Kidney (tissue), 14 donors: ENCODE measurements around the gene SMCR8. TPM values are rescaled to one million over a fixed set of nuclear protein-coding genes. Genes with fewer than 3 reads are reported as not detected.

Experiments
- DNase-seq, 5 donors: peaks; one replicate each; pipeline ENCODE4 v3.0.0-alpha.2; 2013 to 2020
- FAIRE-seq: peaks from 2 replicates; lab custom pipeline; 2012; peaks lifted over from hg19 to GRCh38; lab: Jason Lieb, UNC
- H3K27ac ChIP-seq, 2 donors: one replicate each; pipeline ENCODE4 v1.7.0; 2013; ENCODE audit warnings: low read depth in 2 of 2, low read length in 2 of 2, inconsistent platforms in 1 of 2
- H3K27me3 ChIP-seq: one replicate; pipeline ENCODE4 v1.7.1; 2013; ENCODE audit warnings: low read length, inconsistent platforms; ENCODE audit not compliant: control insufficient read depth, insufficient read depth
- H3K36me3 ChIP-seq, 3 donors: one replicate each; pipeline versions ENCODE4 v1.7.0 to v1.7.1; 2013; ENCODE audit warnings: low read length in 3 of 3, control low read depth in 1 of 3, inconsistent platforms in 1 of 3; ENCODE audit not compliant: insufficient read depth in 3 of 3, control insufficient read depth in 2 of 3
- H3K4me1 ChIP-seq, 3 donors: one replicate each; pipeline versions ENCODE4 v1.7.0 to v1.7.1; 2013; ENCODE audit warnings: low read length in 3 of 3, inconsistent platforms in 1 of 3, low read depth in 1 of 3; ENCODE audit not compliant: control insufficient read depth in 2 of 3, insufficient read depth in 2 of 3
- H3K4me3 ChIP-seq, 3 donors: one replicate each; pipeline versions ENCODE4 v1.7.0 to v1.8.1; 2013; ENCODE audit warnings: low read length in 3 of 3, control low read depth in 1 of 3, inconsistent platforms in 1 of 3
- H3K9ac ChIP-seq, 3 donors: one replicate each; pipeline versions ENCODE4 v1.7.0 to v1.7.1; 2013; ENCODE audit warnings: low read length in 3 of 3, control low read depth in 1 of 3, inconsistent platforms in 1 of 3
- H3K9me3 ChIP-seq, 3 donors: one replicate each; pipeline versions ENCODE4 v1.7.0 to v1.7.1; 2013; ENCODE audit warnings: low read length in 3 of 3, control low read depth in 1 of 3, inconsistent platforms in 1 of 3; ENCODE audit not compliant: control insufficient read depth in 2 of 3, insufficient read depth in 1 of 3
- CTCF ChIP-seq: IDR thresholded peaks from 3 replicates; pipeline ENCODE4 v1.5.1; 2012; ENCODE audit warnings: mild to moderate bottlenecking, moderate library complexity, borderline replicate concordance; ENCODE audit not compliant: insufficient read depth; ENCODE audit errors: extremely low read depth
- intact Hi-C: fragments of 100-400 bp; cut with DNase I; formaldehyde crosslinking; loops from one replicate; pipeline ENCODE4 v1.11.1; 2022
- polyA plus RNA-seq: library from polyadenylated mRNA; stranded (reverse); fragments of 350-450 nt; fragmentation: Illumina TruSeq; extraction: RNeasy Lipid Tissue Mini Kit (QIAGEN cat#74804); gene quantifications from one replicate; pipeline ENCODE4 v1.2.3, GENCODE V29; 2014; ENCODE audit warnings: low read depth, low replicate concordance; ENCODE audit not compliant: insufficient read depth
- total RNA-seq: library from RNA; stranded (reverse); fragmentation: NEBNext Ultra II Directional; extraction: Animal tissue kit (Norgen Biotek cat#: 25700); gene quantifications from one replicate; pipeline ENCODE4 v1.2.1, GENCODE V29; 2021
- donor health status: control.
- donor health status: control.
- donor health status: control.
- donor health status: control.
- donor health status: control.
- donor health status: DM: yes; HTN: yes; CAD: no.
- donor health status: Normal renal cell carcinoma (clear cell type).

Gene SMCR8
- total and polyA plus RNA-seq, 2 donors from 2014 or later = 3.1 to 22.4 TPM

- DNase-seq (no peak), FAIRE-seq (no peak)
- Histone ChIP-seq H3K9me3 (no peaks in the 10 kb centered on the region), H3K4me3 (no peak overlapping the region), H3K27me3 (no peaks in the 10 kb centered on the region), H3K9ac (no peak overlapping the region), H3K27ac (no peak overlapping the region), H3K4me1 (no peaks in the 10 kb centered on the region), H3K36me3 (peaks cover 5 to 46% (median 33%) of the 10 kb centered on the region in 3 donors)
- intact Hi-C loops = no loop called here
- no peak for TF ChIP-seq CTCF
Measured at GRCh38 chr17:18278867-18279266, 36.2 kb upstream of the SMCR8 start.

GRCh38 chr17:18280249-18280648, 34.8 kb upstream of the SMCR8 start:
- Histone ChIP-seq H3K9ac (no peak overlapping the region), H3K4me3 (no peak overlapping the region), H3K27me3 (no peaks in the 10 kb centered on the region), H3K4me1 (no peaks in the 10 kb centered on the region), H3K27ac (no peak overlapping the region), H3K36me3 (peaks cover 5 to 46% (median 38%) of the 10 kb centered on the region in 3 donors), H3K9me3 (no peaks in the 10 kb centered on the region)
- no peak for DNase-seq
- intact Hi-C loops = no loop called here
- TF ChIP-seq CTCF = no peak
- FAIRE-seq = no peak

- H3K4me1 ChIP-seq = no peaks in the 10 kb centered on the region
- H3K36me3 ChIP-seq = peaks cover 5 to 51% (median 43%) of the 10 kb centered on the region in 3 donors
- intact Hi-C loops = no loop called here
- DNase-seq = no peak
- FAIRE-seq = no peak
- no peak for TF ChIP-seq CTCF
- no peaks in the 10 kb centered on the region for H3K9me3 ChIP-seq
- no peak overlapping the region for H3K9ac ChIP-seq
- no peak overlapping the region for H3K27ac ChIP-seq
- no peak overlapping the region for H3K4me3 ChIP-seq
- H3K27me3 ChIP-seq = no peaks in the 10 kb centered on the region
Measured at GRCh38 chr17:18280766-18281371, 34.2 kb upstream of the SMCR8 start.

GRCh38 chr17:18281788-18282187, 33.3 kb upstream of the SMCR8 start:
- intact Hi-C loops = no loop called here
- no peak for TF ChIP-seq CTCF
- Histone ChIP-seq H3K4me1 (no peaks in the 10 kb centered on the region), H3K9me3 (no peaks in the 10 kb centered on the region), H3K27ac (no peak overlapping the region), H3K4me3 (no peak overlapping the region), H3K27me3 (no peaks in the 10 kb centered on the region), H3K36me3 (peaks cover 5 to 51% (median 39%) of the 10 kb centered on the region in 3 donors), H3K9ac (no peak overlapping the region)
- no peak for DNase-seq
- no peak for FAIRE-seq
